WTC11 (cell line): Measurements from ENCODE around the gene TNKS2. TPM values are rescaled to one million over a fixed set of nuclear protein-coding genes. Genes with fewer than 3 reads are reported as not detected.

ENCODE experiments used
- ATAC-seq: fragments of 200-7000 bp; cut with Tn5 transposase; 2 replicates; pipeline ENCODE4 v1.10.0; 2021; ENCODE audit warnings: mild to moderate bottlenecking, moderate library complexity
- CTCF ChIA-PET: fragments of 300-600 bp; sonication (Branson Sonifier 250); formaldehyde crosslinking; loops from one replicate; lab custom pipeline; 2021; ENCODE audit warnings: antibody characterized with exemption; lab: Charles Lee
- POLR2A ChIA-PET: fragments of 350-600 bp; sonication (Branson Sonifier 250); formaldehyde crosslinking; loops from one replicate; lab custom pipeline; 2021; ENCODE audit warnings: antibody characterized with exemption; lab: Charles Lee
- DNase-seq: peaks from one replicate; pipeline ENCODE4 v3.0.0; 2021; ENCODE audit warnings: low spot score
- H3K27ac Mint-ChIP-seq: 2 replicates; pipeline ENCODE4 v1.8.0; 2021; ENCODE audit warnings: mixed read lengths
- H3K27me3 Mint-ChIP-seq: 2 replicates; pipeline ENCODE4 v1.8.0; 2021; ENCODE audit warnings: low read depth, mild to moderate bottlenecking, moderate library complexity, mixed read lengths
- H3K36me3 Mint-ChIP-seq: 2 replicates; pipeline ENCODE4 v1.8.0; 2021; ENCODE audit warnings: mixed read lengths
- H3K4me1 Mint-ChIP-seq: 2 replicates; pipeline ENCODE4 v1.8.0; 2022; ENCODE audit warnings: mixed read lengths
- H3K4me3 Mint-ChIP-seq: 2 replicates; pipeline ENCODE4 v1.8.0; 2021; ENCODE audit warnings: mild to moderate bottlenecking, moderate library complexity, mixed read lengths
- H3K9me3 Mint-ChIP-seq: 2 replicates; pipeline ENCODE4 v1.8.0; 2021; ENCODE audit warnings: mixed read lengths
- ELF4 ChIP-seq: sonication (generic); formaldehyde crosslinking; IDR thresholded peaks from 2 replicates; pipeline ENCODE4 v1.8.1; 2022; ENCODE audit warnings: low read depth, mild to moderate bottlenecking, moderate library complexity, missing genetic modification reagents
- EMX1 ChIP-seq: fragments of 250-450 bp; sonication (Bioruptor Pico); IDR thresholded peaks from 2 replicates; pipeline ENCODE4 v1.8.0; 2021; ENCODE audit warnings: mild to moderate bottlenecking
- FOXP1 ChIP-seq: sonication (generic); formaldehyde crosslinking; IDR thresholded peaks from 2 replicates; pipeline ENCODE4 v1.8.0; 2022; ENCODE audit warnings: missing genetic modification reagents, mild to moderate bottlenecking, moderate library complexity, borderline replicate concordance
- GTF2I ChIP-seq: fragments of 250-450 bp; sonication (Bioruptor Pico); conservative IDR thresholded peaks from 2 replicates; pipeline ENCODE4 v1.4.0; 2021; ENCODE audit warnings: mild to moderate bottlenecking
- IRF2 ChIP-seq: sonication (generic); formaldehyde crosslinking; IDR thresholded peaks from 2 replicates; pipeline ENCODE4 v1.8.0; 2022; ENCODE audit warnings: low read depth, missing genetic modification reagents, borderline replicate concordance
- NR1H2 ChIP-seq: sonication (generic); formaldehyde crosslinking; IDR thresholded peaks from 2 replicates; pipeline ENCODE4 v1.9.0; 2021; ENCODE audit warnings: mild to moderate bottlenecking, moderate library complexity, missing genetic modification reagents
- NR2C2 ChIP-seq: sonication (generic); formaldehyde crosslinking; IDR thresholded peaks from 2 replicates; pipeline ENCODE4 v1.8.0; 2022; ENCODE audit warnings: mild to moderate bottlenecking, missing genetic modification reagents
- OVOL2 ChIP-seq: fragments of 250-450 bp; sonication (Bioruptor Pico); IDR thresholded peaks from 2 replicates; pipeline ENCODE4 v1.9.0; 2021; ENCODE audit warnings: mild to moderate bottlenecking, borderline replicate concordance
- RORB ChIP-seq: fragments of 250-450 bp; sonication (Bioruptor Pico); IDR thresholded peaks from 2 replicates; pipeline ENCODE4 v1.9.0; 2021; ENCODE audit warnings: mild to moderate bottlenecking
- ZNF138 ChIP-seq: sonication (generic); formaldehyde crosslinking; conservative IDR thresholded peaks from 2 replicates; pipeline ENCODE4 v1.8.1; 2022; ENCODE audit warnings: mild to moderate bottlenecking, moderate library complexity, missing genetic modification reagents
- ZNF317 ChIP-seq: sonication (generic); formaldehyde crosslinking; IDR thresholded peaks from 2 replicates; pipeline ENCODE4 v1.8.1; 2023; ENCODE audit warnings: low read depth, mild to moderate bottlenecking, moderate library complexity, missing genetic modification reagents, borderline replicate concordance
- total RNA-seq: library from RNA; stranded (reverse); gene quantifications from 3 replicates; pipeline ENCODE4 v1.2.3, GENCODE V29; 2021
- TF ChIP-seq, protein P1 (sequence below): sonication (generic); formaldehyde crosslinking; IDR thresholded peaks from 2 replicates; pipeline ENCODE4 v1.8.1; 2022; ENCODE audit warnings: missing genetic modification reagents, borderline replicate concordance
- TF ChIP-seq, protein P2 (sequence below): sonication (generic); formaldehyde crosslinking; IDR thresholded peaks from 2 replicates; pipeline ENCODE4 v1.8.1; 2022; ENCODE audit warnings: mild to moderate bottlenecking, missing genetic modification reagents, moderate library complexity, borderline replicate concordance
- TF ChIP-seq, protein P3 (sequence below): fragments of 250-450 bp; sonication (Bioruptor Pico); IDR thresholded peaks from 2 replicates; pipeline ENCODE4 v1.9.0; 2021; ENCODE audit warnings: moderate library complexity, mild to moderate bottlenecking, inconsistent platforms, borderline replicate concordance
- TF ChIP-seq, protein P4 (sequence below): sonication (generic); formaldehyde crosslinking; conservative IDR thresholded peaks from 2 replicates; pipeline ENCODE4 v1.8.1; 2022; ENCODE audit warnings: mild to moderate bottlenecking, missing genetic modification reagents
- TF ChIP-seq, protein P5 (sequence below): sonication (generic); formaldehyde crosslinking; IDR thresholded peaks from 2 replicates; pipeline ENCODE4 v1.8.1; 2023; ENCODE audit warnings: mild to moderate bottlenecking, moderate library complexity, missing genetic modification reagents
- TF ChIP-seq, protein P6 (sequence below): sonication (generic); formaldehyde crosslinking; IDR thresholded peaks from 2 replicates; pipeline ENCODE4 v1.8.0; 2023; ENCODE audit warnings: missing genetic modification reagents
- TF ChIP-seq, protein P7 (sequence below): fragments of 250-450 bp; sonication (Bioruptor Pico); IDR thresholded peaks from 2 replicates; pipeline ENCODE4 v1.9.0; 2021; ENCODE audit warnings: mild to moderate bottlenecking
- TF ChIP-seq, protein P8 (sequence below): sonication (generic); formaldehyde crosslinking; IDR thresholded peaks from 2 replicates; pipeline ENCODE4 v1.8.1; 2023; ENCODE audit warnings: mild to moderate bottlenecking, missing genetic modification reagents, moderate library complexity
- TF ChIP-seq, protein P9 (sequence below): sonication (generic); formaldehyde crosslinking; IDR thresholded peaks from 2 replicates; pipeline ENCODE4 v1.8.0; 2022; ENCODE audit warnings: mild to moderate bottlenecking, missing genetic modification reagents

The TNKS2 gene
- total RNA-seq, 1 experiment from 2014 or later = 53.5 TPM

DNA sequence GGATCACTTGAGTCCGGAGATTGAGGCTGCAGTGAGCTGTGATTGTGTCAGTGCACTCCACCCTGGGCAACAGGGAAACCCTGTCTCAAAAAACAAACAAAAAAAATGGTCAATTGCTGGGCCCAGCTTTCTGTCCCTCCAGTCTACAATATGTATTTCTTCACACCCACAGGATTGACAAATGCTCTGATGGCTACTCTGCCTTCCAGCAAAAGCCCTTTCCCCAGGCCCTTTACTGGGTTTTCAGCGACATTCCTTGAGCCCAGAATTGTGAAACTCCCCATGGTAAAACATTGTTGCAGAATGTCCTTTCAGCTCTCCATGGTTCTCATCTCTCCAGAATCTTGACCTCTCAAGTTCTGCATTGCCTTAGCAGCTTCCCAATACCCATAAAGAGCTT lies 23.7 kb upstream of the TNKS2 start (continued):
- TF ChIP-seq OVOL2 (CRISPR knock-in tag) (no peak), RORB (CRISPR knock-in tag) (no peak), ZNF138 (CRISPR knock-in tag) (no peak), ZNF317 (CRISPR knock-in tag) (no peak)
- TF ChIP-seq, protein P1, sequence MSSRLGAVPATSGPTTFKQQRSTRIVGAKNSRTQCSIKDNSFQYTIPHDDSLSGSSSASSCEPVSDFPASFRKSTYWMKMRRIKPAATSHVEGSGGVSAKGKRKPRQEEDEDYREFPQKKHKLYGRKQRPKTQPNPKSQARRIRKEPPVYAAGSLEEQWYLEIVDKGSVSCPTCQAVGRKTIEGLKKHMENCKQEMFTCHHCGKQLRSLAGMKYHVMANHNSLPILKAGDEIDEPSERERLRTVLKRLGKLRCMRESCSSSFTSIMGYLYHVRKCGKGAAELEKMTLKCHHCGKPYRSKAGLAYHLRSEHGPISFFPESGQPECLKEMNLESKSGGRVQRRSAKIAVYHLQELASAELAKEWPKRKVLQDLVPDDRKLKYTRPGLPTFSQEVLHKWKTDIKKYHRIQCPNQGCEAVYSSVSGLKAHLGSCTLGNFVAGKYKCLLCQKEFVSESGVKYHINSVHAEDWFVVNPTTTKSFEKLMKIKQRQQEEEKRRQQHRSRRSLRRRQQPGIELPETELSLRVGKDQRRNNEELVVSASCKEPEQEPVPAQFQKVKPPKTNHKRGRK = no peak
- TF ChIP-seq, protein P2, sequence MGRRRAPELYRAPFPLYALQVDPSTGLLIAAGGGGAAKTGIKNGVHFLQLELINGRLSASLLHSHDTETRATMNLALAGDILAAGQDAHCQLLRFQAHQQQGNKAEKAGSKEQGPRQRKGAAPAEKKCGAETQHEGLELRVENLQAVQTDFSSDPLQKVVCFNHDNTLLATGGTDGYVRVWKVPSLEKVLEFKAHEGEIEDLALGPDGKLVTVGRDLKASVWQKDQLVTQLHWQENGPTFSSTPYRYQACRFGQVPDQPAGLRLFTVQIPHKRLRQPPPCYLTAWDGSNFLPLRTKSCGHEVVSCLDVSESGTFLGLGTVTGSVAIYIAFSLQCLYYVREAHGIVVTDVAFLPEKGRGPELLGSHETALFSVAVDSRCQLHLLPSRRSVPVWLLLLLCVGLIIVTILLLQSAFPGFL (CRISPR knock-in tag) = no peak
- TF ChIP-seq, protein P3, sequence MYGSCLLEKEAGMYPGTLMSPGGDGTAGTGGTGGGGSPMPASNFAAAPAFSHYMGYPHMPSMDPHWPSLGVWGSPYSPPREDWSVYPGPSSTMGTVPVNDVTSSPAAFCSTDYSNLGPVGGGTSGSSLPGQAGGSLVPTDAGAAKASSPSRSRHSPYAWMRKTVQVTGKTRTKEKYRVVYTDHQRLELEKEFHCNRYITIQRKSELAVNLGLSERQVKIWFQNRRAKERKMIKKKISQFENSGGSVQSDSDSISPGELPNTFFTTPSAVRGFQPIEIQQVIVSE (CRISPR knock-in tag) = no peak
- TF ChIP-seq, protein P4, sequence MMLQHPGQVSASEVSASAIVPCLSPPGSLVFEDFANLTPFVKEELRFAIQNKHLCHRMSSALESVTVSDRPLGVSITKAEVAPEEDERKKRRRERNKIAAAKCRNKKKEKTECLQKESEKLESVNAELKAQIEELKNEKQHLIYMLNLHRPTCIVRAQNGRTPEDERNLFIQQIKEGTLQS (CRISPR knock-in tag) = no peak

DNA sequence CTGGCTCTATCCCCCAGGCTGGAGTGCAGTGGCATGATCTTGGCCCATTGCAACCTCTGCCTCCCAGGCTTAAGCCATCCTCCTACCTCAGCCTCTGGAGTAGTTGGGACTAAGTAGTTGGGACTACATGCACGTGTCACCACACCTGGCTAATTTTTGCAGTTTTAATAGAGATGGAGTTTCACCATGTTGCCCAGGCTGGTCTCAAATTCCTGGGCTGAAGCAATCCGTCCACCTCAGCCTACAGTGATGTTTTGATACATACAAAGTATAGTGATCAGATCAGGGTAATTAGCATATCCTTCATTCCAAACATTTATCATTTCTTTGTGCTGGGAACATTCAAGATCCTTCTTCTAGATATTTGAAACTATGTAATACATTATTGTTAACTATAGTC lies 22.5 kb upstream of the TNKS2 start:
- Mint-ChIP-seq H3K4me1 (peaks cover 11% of the 10 kb centered on the region), H3K27me3 (no peaks in the 10 kb centered on the region), H3K4me3 (no peak overlapping the region), H3K9me3 (peaks cover 7% of the 10 kb centered on the region), H3K36me3 (no peaks in the 10 kb centered on the region), H3K27ac (no peak overlapping the region)
- POLR2A ChIA-PET = no interaction called here
- CTCF ChIA-PET = interaction anchor here (0.7 kb wide), 1 partner anchor 132 kb away, joined by 3 read pairs; no protein-coding TSS in a partner anchor
- ATAC-seq (no peak), DNase-seq (no peak)
- TF ChIP-seq OVOL2 (CRISPR knock-in tag) (no peak), GTF2I (CRISPR knock-in tag) (no peak), ELF4 (CRISPR knock-in tag) (no peak), EMX1 (no peak), IRF2 (CRISPR knock-in tag) (no peak), FOXP1 (CRISPR knock-in tag) (no peak), NR2C2 (CRISPR knock-in tag) (no peak), NR1H2 (CRISPR knock-in tag) (no peak)
- TF ChIP-seq, protein P5, sequence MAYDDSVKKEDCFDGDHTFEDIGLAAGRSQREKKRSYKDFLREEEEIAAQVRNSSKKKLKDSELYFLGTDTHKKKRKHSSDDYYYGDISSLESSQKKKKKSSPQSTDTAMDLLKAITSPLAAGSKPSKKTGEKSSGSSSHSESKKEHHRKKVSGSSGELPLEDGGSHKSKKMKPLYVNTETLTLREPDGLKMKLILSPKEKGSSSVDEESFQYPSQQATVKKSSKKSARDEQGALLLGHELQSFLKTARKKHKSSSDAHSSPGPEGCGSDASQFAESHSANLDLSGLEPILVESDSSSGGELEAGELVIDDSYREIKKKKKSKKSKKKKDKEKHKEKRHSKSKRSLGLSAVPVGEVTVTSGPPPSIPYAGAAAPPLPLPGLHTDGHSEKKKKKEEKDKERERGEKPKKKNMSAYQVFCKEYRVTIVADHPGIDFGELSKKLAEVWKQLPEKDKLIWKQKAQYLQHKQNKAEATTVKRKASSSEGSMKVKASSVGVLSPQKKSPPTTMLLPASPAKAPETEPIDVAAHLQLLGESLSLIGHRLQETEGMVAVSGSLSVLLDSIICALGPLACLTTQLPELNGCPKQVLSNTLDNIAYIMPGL (CRISPR knock-in tag) = no peak
- TF ChIP-seq, protein P6, sequence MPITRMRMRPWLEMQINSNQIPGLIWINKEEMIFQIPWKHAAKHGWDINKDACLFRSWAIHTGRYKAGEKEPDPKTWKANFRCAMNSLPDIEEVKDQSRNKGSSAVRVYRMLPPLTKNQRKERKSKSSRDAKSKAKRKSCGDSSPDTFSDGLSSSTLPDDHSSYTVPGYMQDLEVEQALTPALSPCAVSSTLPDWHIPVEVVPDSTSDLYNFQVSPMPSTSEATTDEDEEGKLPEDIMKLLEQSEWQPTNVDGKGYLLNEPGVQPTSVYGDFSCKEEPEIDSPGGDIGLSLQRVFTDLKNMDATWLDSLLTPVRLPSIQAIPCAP (CRISPR knock-in tag) = no peak
- TF ChIP-seq, protein P7, sequence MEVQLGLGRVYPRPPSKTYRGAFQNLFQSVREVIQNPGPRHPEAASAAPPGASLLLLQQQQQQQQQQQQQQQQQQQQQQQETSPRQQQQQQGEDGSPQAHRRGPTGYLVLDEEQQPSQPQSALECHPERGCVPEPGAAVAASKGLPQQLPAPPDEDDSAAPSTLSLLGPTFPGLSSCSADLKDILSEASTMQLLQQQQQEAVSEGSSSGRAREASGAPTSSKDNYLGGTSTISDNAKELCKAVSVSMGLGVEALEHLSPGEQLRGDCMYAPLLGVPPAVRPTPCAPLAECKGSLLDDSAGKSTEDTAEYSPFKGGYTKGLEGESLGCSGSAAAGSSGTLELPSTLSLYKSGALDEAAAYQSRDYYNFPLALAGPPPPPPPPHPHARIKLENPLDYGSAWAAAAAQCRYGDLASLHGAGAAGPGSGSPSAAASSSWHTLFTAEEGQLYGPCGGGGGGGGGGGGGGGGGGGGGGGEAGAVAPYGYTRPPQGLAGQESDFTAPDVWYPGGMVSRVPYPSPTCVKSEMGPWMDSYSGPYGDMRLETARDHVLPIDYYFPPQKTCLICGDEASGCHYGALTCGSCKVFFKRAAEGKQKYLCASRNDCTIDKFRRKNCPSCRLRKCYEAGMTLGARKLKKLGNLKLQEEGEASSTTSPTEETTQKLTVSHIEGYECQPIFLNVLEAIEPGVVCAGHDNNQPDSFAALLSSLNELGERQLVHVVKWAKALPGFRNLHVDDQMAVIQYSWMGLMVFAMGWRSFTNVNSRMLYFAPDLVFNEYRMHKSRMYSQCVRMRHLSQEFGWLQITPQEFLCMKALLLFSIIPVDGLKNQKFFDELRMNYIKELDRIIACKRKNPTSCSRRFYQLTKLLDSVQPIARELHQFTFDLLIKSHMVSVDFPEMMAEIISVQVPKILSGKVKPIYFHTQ (CRISPR knock-in tag) = no peak
- TF ChIP-seq, protein P8, sequence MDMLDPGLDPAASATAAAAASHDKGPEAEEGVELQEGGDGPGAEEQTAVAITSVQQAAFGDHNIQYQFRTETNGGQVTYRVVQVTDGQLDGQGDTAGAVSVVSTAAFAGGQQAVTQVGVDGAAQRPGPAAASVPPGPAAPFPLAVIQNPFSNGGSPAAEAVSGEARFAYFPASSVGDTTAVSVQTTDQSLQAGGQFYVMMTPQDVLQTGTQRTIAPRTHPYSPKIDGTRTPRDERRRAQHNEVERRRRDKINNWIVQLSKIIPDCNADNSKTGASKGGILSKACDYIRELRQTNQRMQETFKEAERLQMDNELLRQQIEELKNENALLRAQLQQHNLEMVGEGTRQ (CRISPR knock-in tag) = no peak
- TF ChIP-seq, protein P1 = no peak
- TF ChIP-seq, protein P9, sequence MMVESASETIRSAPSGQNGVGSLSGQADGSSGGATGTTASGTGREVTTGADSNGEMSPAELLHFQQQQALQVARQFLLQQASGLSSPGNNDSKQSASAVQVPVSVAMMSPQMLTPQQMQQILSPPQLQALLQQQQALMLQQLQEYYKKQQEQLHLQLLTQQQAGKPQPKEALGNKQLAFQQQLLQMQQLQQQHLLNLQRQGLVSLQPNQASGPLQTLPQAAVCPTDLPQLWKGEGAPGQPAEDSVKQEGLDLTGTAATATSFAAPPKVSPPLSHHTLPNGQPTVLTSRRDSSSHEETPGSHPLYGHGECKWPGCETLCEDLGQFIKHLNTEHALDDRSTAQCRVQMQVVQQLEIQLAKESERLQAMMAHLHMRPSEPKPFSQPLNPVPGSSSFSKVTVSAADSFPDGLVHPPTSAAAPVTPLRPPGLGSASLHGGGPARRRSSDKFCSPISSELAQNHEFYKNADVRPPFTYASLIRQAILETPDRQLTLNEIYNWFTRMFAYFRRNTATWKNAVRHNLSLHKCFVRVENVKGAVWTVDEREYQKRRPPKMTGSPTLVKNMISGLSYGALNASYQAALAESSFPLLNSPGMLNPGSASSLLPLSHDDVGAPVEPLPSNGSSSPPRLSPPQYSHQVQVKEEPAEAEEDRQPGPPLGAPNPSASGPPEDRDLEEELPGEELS = no peak
- TF ChIP-seq, protein P3 (CRISPR knock-in tag) = no peak
